Gastrocnemius medialis (tissue), 4 donors: ENCODE measurements around the gene CD47. TPM values are rescaled to one million over a fixed set of nuclear protein-coding genes. Genes with fewer than 3 reads are reported as not detected.

Experiments used
- ATAC-seq, 2 donors: fragments of 150-250 bp; one replicate each; pipeline ENCODE4 v1.9.1; 2016
- DNase-seq, 2 donors: peaks; one replicate each; pipeline ENCODE4 v3.0.0-alpha.2; 2019
- H3K27ac ChIP-seq, 4 donors: fragments of 200-600 bp; sonication (generic); 1 replicate in 1 of 4; 2 replicates in 3 of 4; pipeline ENCODE4 v1.5.1; 2016 to 2018; ENCODE audit warnings: mild to moderate bottlenecking in 2 of 4, moderate library complexity in 1 of 4
- H3K27me3 ChIP-seq, 3 donors: fragments of 200-600 bp; sonication (generic) in 2 of 3; 1 replicate in 1 of 3; 2 replicates in 2 of 3; pipeline versions ENCODE4 v1.5.1 to v1.6.0; 2016 to 2019; ENCODE audit warnings: mild to moderate bottlenecking in 1 of 3, moderate library complexity in 1 of 3
- H3K36me3 ChIP-seq, 2 donors: fragments of 200-600 bp; sonication (generic) in 1 of 2; one replicate each; pipeline ENCODE4 v1.5.1; 2017 to 2018
- H3K4me1 ChIP-seq, 2 donors: fragments of 200-600 bp; sonication (generic) in 1 of 2; one replicate each; pipeline ENCODE4 v1.5.1; 2016 to 2017; ENCODE audit warnings: mild to moderate bottlenecking in 2 of 2
- H3K4me3 ChIP-seq, 4 donors: fragments of 200-600 bp; sonication (generic) in 3 of 4; 1 replicate in 1 of 4; 2 replicates in 3 of 4; pipeline ENCODE4 v1.5.1; 2016 to 2019; ENCODE audit warnings: mild to moderate bottlenecking in 2 of 4
- H3K9me3 ChIP-seq, 3 donors: fragments of 200-600 bp; sonication (generic) in 2 of 3; 1 replicate in 1 of 3; 2 replicates in 2 of 3; pipeline ENCODE4 v1.5.1; 2016 to 2019
- POLR2A ChIP-seq, 2 donors: fragments of 450-650 bp; IDR thresholded peaks; one replicate each; pipeline ENCODE4 v1.6.1; 2017; ENCODE audit warnings: antibody characterized with exemption in 2 of 2, mild to moderate bottlenecking in 2 of 2, moderate library complexity in 2 of 2
- in situ Hi-C, 4 donors: fragments of 200-750 bp; cut with MboI; loops; one replicate each; pipeline versions ENCODE4 v1.15.0 to v1.8.0; 2017; ENCODE audit warnings: low sequenced_read_pairs in 4 of 4
- intact Hi-C: fragments of 100-400 bp; cut with DNase I; formaldehyde crosslinking; loops from one replicate; pipeline ENCODE4 v1.15.1; 2023; ENCODE audit warnings: low total_unique reads
- total RNA-seq, 4 donors: library from RNA; depleted of rRNA; stranded (reverse); fragments of >200 nt; gene quantifications; one replicate each; pipeline versions ENCODE4 v1.1.0 to v1.2.3, GENCODE V29; 2016
- TF ChIP-seq, protein P1 (sequence below), 5 experiments: fragments of 450-650 bp in 3 of 5; fragments of 200-600 bp in 2 of 5; sonication (generic) in 2 of 5; IDR thresholded peaks in 4 of 5; conservative IDR thresholded peaks in 1 of 5; 1 replicate in 4 of 5; 2 replicates in 1 of 5; pipeline ENCODE4 v1.5.1; 2016 to 2019; ENCODE audit warnings: antibody characterized with exemption in 5 of 5, mild to moderate bottlenecking in 3 of 5, moderate library complexity in 3 of 5

CD47 gene
- total RNA-seq, 4 donors from 2014 or later, result 14.5 to 30.3 (median 22.4) TPM

GRCh38 chr3:108125153-108125543, 34.3 kb upstream of the CD47 start:
- H3K4me1 ChIP-seq, result no peaks in the 10 kb centered on the region
- in situ Hi-C loops (no loop called here), intact Hi-C loops (no loop called here)
- no peaks in the 10 kb centered on the region for H3K27me3 ChIP-seq
- H3K36me3 ChIP-seq, result no peaks in the 10 kb centered on the region
- no peak for ATAC-seq
- H3K4me3 ChIP-seq, result no peak overlapping the region
- no peak overlapping the region for H3K27ac ChIP-seq
- TF ChIP-seq, protein P1, sequence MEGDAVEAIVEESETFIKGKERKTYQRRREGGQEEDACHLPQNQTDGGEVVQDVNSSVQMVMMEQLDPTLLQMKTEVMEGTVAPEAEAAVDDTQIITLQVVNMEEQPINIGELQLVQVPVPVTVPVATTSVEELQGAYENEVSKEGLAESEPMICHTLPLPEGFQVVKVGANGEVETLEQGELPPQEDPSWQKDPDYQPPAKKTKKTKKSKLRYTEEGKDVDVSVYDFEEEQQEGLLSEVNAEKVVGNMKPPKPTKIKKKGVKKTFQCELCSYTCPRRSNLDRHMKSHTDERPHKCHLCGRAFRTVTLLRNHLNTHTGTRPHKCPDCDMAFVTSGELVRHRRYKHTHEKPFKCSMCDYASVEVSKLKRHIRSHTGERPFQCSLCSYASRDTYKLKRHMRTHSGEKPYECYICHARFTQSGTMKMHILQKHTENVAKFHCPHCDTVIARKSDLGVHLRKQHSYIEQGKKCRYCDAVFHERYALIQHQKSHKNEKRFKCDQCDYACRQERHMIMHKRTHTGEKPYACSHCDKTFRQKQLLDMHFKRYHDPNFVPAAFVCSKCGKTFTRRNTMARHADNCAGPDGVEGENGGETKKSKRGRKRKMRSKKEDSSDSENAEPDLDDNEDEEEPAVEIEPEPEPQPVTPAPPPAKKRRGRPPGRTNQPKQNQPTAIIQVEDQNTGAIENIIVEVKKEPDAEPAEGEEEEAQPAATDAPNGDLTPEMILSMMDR (IDR thresholded peaks at IDR 0.05 in 4 of 5, conservative IDR thresholded peaks at IDR 0.05 in 1 of 5), result no peak
- TF ChIP-seq POLR2A (IDR thresholded peaks at IDR 0.05), result no peak
- no peak for DNase-seq
- no peaks in the 10 kb centered on the region for H3K9me3 ChIP-seq

- DNase-seq (no peak), ATAC-seq (no peak)
- H3K36me3 ChIP-seq, result no peaks in the 10 kb centered on the region
- intact Hi-C loops, result no loop called here
- no peak overlapping the region for H3K27ac ChIP-seq
- no peaks in the 10 kb centered on the region for H3K27me3 ChIP-seq
- in situ Hi-C loops, result no loop called here
- no peaks in the 10 kb centered on the region for H3K4me1 ChIP-seq
- no peak overlapping the region for H3K4me3 ChIP-seq
- H3K9me3 ChIP-seq, result no peaks in the 10 kb centered on the region
- TF ChIP-seq POLR2A (IDR thresholded peaks at IDR 0.05), result no peak
- TF ChIP-seq, protein P1 (IDR thresholded peaks at IDR 0.05 in 4 of 5, conservative IDR thresholded peaks at IDR 0.05 in 1 of 5), result no peak
Measured at GRCh38 chr3:108124337-108125152, 33.7 kb upstream of the CD47 start.

DNA sequence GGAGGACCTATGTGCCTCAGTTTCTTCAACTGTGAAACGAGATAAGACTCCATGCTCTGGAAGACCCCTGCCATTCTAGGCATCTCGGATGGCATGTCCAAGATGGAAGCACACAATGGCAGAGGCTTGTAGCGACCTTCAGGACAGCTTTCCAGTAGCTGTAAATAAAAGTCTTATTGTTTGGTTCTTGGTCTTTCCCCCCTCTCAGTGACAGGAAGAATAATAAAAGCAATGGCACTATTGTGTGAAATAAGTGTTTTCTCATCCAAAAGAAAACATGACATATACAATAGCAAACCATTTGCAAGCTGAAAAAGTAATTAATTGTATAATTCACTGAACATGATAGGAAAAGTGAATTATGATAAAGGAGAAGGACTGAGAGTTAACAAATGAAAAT, 32.5 kb upstream of the CD47 start:
- Histone ChIP-seq H3K4me1 (no peaks in the 10 kb centered on the region), H3K27me3 (no peaks in the 10 kb centered on the region), H3K4me3 (no peak overlapping the region), H3K36me3 (no peaks in the 10 kb centered on the region), H3K9me3 (no peaks in the 10 kb centered on the region), H3K27ac (no peak overlapping the region)
- intact Hi-C loops, result no loop called here
- TF ChIP-seq, protein P1 (IDR thresholded peaks at IDR 0.05 in 4 of 5, conservative IDR thresholded peaks at IDR 0.05 in 1 of 5), result no peak
- TF ChIP-seq POLR2A (IDR thresholded peaks at IDR 0.05), result no peak
- ATAC-seq (no peak), DNase-seq (no peak)
- in situ Hi-C loops, result no loop called here

- ATAC-seq (no peak), DNase-seq (no peak)
- in situ Hi-C loops, result no loop called here
- TF ChIP-seq POLR2A (IDR thresholded peaks at IDR 0.05), result no peak
- Histone ChIP-seq H3K27me3 (no peaks in the 10 kb centered on the region), H3K36me3 (no peaks in the 10 kb centered on the region), H3K27ac (no peak overlapping the region), H3K9me3 (no peaks in the 10 kb centered on the region), H3K4me3 (no peak overlapping the region), H3K4me1 (no peaks in the 10 kb centered on the region)
- intact Hi-C loops, result no loop called here
Measured at GRCh38 chr3:108122276-108122675, 31.4 kb upstream of the CD47 start.

DNA sequence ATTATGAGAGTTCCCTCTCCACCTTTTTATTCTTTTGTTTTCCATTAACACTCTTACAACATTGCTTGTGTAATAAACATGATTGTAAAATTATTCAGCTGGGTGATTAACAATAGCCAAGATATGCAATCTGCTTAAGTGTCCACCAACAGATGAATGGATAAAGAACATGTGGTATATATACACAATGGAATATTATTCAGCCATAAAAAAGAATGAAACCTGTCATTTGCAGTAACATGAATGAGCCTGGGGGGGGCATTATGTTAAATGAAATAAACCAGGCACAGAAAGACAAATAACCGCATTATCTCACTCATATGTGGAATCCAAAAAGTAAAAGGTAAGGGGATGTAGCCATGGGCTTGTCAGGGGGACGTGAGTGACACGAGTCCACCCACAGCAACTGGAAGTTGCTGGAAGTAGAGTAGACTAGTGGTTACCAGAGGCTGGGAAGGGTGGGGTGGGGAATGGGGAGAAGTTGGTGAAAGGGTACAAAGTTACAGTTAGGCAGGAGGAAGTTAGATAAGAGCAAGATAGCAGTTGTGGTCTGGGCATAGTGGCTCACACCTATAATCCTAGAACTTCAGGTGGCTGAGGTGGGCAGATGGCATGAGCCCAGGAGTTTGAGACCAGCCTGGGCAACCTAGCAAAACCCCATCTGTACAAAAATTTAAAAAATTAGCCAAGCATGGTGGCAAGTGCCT, 28.7 kb upstream of the CD47 start:
- no peaks in the 10 kb centered on the region for H3K9me3 ChIP-seq
- in situ Hi-C loops (no loop called here), intact Hi-C loops (no loop called here)
- no peaks in the 10 kb centered on the region for H3K27me3 ChIP-seq
- H3K4me3 ChIP-seq, result no peak overlapping the region
- no peak overlapping the region for H3K27ac ChIP-seq
- DNase-seq (no peak), ATAC-seq (no peak)
- TF ChIP-seq POLR2A (IDR thresholded peaks at IDR 0.05), result no peak
- TF ChIP-seq, protein P1 (IDR thresholded peaks at IDR 0.05 in 4 of 5, conservative IDR thresholded peaks at IDR 0.05 in 1 of 5), result no peak
- no peaks in the 10 kb centered on the region for H3K36me3 ChIP-seq
- no peaks in the 10 kb centered on the region for H3K4me1 ChIP-seq
